ACC112 (cell line): ENCODE measurements around the gene KRTAP5-7.
"Not testable (repeated sequence)": the region's sequence is repeated elsewhere in the genome, so short reads cannot be mapped to it uniquely, and the experiment has no call there.

Experiments
- H2AFZ ChIP-seq: fragments of 200-600 bp; sonication (generic); one replicate; pipeline ENCODE4 v1.6.0; 2017; ENCODE audit warnings: antibody characterized with exemption, low read length; ENCODE audit not compliant: unreplicated experiment
- H3K27ac ChIP-seq: fragments of 200-600 bp; sonication (generic); 2 replicates; pipeline ENCODE4 v1.5.1; 2014; ENCODE audit warnings: low read depth, mild to moderate bottlenecking, antibody characterized with exemption, low read length, moderate library complexity
- H3K27me3 ChIP-seq: fragments of 200-600 bp; sonication (generic); 2 replicates; pipeline ENCODE4 v1.6.1; 2014; ENCODE audit warnings: mild to moderate bottlenecking, antibody characterized with exemption, low read length, moderate library complexity, mixed read lengths; ENCODE audit not compliant: insufficient read depth
- H3K36me3 ChIP-seq: fragments of 200-600 bp; sonication (generic); 2 replicates; pipeline ENCODE4 v1.6.1; 2016; ENCODE audit warnings: mild to moderate bottlenecking, antibody characterized with exemption, low read length, moderate library complexity, mixed read lengths; ENCODE audit not compliant: insufficient read depth
- H3K4me1 ChIP-seq: fragments of 200-600 bp; sonication (generic); one replicate; pipeline ENCODE4 v1.6.1; 2016; ENCODE audit warnings: low read length, mixed read lengths; ENCODE audit not compliant: insufficient read depth, unreplicated experiment, control insufficient read depth
- H3K4me3 ChIP-seq: fragments of 200-600 bp; sonication (generic); 2 replicates; pipeline ENCODE4 v1.5.1; 2014; ENCODE audit warnings: mild to moderate bottlenecking, low read depth, low read length
- H3K79me2 ChIP-seq: fragments of 200-600 bp; sonication (generic); one replicate; pipeline ENCODE4 v1.6.0; 2016; ENCODE audit warnings: low read length; ENCODE audit not compliant: control insufficient read depth, unreplicated experiment, insufficient read depth

KRTAP5-7 gene

GRCh38 chr11:71518506-71519471 lies 8.3 kb upstream of the KRTAP5-7 start:
- no peak overlapping the region for H3K27ac ChIP-seq
- no peaks in the 10 kb centered on the region for H3K27me3 ChIP-seq
- H3K36me3 ChIP-seq, result no peaks in the 10 kb centered on the region
- H3K4me1 ChIP-seq, result no peaks in the 10 kb centered on the region
- no peak overlapping the region for H2AFZ ChIP-seq
- no peak overlapping the region for H3K4me3 ChIP-seq
- H3K79me2 ChIP-seq, result no peaks in the 10 kb centered on the region

DNA sequence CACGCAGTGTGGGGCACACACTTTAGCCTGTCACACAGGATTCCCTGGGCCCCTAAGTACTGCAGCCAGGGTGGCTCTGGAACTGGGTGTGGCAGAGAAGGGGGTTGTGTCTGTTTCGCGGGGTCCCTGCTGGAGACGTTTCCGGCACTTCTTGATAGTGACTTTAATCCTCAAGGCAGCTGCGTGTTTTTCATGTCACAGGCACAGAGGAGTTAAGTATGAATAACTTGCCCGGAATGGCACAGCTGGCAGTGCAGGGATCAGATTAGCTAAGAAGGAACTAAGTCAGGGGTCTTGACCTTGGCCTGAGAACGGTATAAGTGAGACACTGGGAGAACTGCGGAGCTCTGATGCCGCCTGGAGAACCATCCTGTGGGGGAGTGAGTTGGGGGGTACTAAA lies 7.5 kb upstream of the KRTAP5-7 start:
- no peaks in the 10 kb centered on the region for H3K4me1 ChIP-seq
- H2AFZ ChIP-seq, result no peak overlapping the region
- no peaks in the 10 kb centered on the region for H3K79me2 ChIP-seq
- H3K27me3 ChIP-seq, result peaks cover 1% of the 10 kb centered on the region; the same call in 1 of the 2 replicates
- H3K36me3 ChIP-seq, result no peaks in the 10 kb centered on the region
- no peak overlapping the region for H3K27ac ChIP-seq
- H3K4me3 ChIP-seq, result no peak overlapping the region

DNA sequence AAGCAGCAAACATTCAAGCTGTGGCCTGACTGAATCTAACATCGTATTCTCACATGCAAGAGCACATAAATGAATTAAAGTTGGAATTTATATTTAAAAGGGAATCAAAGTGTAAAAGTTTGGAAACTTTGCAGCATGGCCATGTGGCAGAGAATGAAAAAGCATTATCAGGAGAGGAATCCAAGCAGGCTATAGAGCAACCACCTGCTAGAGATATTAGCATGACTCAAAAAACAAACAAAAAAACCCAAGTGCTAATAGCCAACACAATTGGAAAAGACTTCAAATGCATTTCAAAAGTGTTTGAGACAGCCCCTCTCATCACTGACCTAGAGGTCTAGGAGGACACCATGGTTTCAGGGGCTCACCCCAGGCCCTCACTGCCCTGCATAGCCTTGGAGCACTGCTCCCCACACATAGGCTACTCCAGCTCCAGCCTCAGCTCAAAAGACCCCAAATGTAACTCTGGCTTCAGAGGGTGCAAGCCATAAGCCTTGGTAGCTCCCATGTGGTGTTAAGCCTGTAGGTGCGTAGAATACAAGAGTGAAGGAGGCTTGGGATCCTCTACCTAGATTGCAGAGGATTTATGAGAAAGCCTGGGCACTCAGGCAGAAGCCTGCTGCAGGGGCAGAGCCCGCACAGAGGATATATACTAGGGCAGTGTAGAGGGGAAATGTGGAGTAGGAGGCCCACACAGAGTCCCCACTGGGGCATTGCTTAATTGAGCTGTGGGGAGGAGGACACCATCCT lies 1.7 kb upstream of the KRTAP5-7 start:
- H3K4me1 ChIP-seq, result no peaks in the 10 kb centered on the region
- peaks cover 17% of the 10 kb centered on the region; the same call in 1 of the 2 replicates for H3K27me3 ChIP-seq
- no peaks in the 10 kb centered on the region for H3K79me2 ChIP-seq
- no peak overlapping the region for H3K4me3 ChIP-seq
- H3K36me3 ChIP-seq, result no peaks in the 10 kb centered on the region
- H2AFZ ChIP-seq, result no peak overlapping the region
- no peak overlapping the region for H3K27ac ChIP-seq

DNA sequence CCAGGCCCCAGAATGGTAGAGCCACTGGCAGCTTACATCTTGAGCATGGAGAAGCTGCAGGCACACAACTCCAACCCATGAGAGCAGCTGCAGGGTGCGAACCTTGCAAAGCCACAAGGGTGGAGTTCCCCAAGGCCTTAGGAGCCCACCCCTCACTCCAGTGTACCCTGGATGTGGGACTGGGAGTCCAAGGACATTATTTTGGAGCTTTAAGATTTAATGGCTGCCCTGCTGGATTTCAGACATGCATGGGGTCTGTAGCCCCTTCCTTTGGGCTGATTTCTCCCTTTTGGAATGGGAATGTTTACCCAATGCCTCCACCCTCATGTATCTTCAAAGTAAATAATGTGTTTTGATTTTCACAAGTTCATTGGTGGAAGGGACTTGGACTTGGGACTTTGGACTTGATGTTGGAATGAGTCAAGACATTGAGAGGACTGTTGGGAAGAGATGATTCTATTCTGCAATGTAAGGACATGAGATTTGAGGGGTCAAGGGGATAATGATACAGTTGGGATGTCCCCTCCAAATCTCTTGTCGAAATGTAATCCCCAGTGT lies 1.1 kb upstream of the KRTAP5-7 start:
- Histone ChIP-seq H3K27ac (no peak overlapping the region), H2AFZ (no peak overlapping the region)

DNA sequence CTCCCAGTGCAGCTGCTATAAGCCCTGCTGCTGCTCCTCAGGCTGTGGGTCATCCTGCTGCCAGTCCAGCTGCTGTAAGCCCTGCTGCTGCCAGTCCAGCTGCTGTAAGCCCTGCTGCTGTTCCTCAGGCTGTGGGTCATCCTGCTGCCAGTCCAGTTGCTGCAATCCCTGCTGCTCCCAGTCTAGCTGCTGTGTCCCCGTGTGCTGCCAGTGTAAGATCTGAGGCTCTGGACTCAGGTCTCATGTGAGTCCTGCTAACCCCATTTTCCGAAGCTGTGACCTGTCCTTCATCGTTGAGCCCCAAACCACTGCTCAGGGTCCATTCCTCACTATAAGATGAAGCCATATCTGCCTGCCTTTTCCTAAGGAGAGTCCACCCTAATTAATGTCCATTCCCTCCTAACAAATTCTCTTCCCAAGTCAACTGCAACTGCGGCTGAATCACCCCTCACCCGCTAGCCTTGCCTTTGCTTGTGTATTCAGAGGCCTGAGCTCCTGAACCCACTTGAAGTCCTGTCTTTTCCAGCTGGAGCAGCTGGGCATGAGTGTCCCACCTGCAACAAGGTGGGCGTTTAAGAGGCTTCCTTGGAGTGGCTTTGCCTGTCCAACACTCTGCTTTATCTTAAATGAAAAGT lies 626 bp downstream of the KRTAP5-7 start:
- H3K36me3 ChIP-seq, result no peaks in the 10 kb centered on the region
- no peaks in the 10 kb centered on the region for H3K79me2 ChIP-seq
- H3K27me3 ChIP-seq, result peaks cover 17% of the 10 kb centered on the region; the same call in 1 of the 2 replicates
- no peak overlapping the region for H3K4me3 ChIP-seq
- H3K27ac ChIP-seq, result no peak overlapping the region
- no peak overlapping the region for H2AFZ ChIP-seq
- no peaks in the 10 kb centered on the region for H3K4me1 ChIP-seq

More for the DNA sequence above, 1.1 kb upstream of the KRTAP5-7 start:
- H3K36me3 ChIP-seq, result no peaks in the 10 kb centered on the region
- H3K79me2 ChIP-seq, result no peaks in the 10 kb centered on the region
- peaks cover 17% of the 10 kb centered on the region; the same call in 1 of the 2 replicates for H3K27me3 ChIP-seq
- H3K4me3 ChIP-seq, result no peak overlapping the region
- no peaks in the 10 kb centered on the region for H3K4me1 ChIP-seq

DNA sequence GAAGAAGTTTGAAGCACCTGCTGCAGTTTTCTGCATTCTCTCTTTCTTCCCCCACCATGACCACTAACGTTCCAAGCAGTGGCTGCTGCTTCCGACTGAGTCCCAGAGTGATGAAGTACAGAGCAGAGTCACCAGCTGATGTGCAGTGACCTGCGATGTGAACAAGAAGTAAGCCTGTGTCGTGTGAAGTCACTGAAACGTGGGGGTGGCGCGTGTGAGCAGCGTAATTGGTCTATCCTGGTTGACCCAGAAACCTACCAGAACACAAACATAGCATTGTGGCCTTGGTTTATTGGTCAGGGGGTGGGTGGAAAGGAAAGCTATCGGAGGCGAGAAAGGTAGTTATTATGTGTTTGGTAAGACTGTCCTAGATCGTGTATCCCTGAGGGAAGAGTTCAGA lies 3.5 kb downstream of the KRTAP5-7 start:
- H3K36me3 ChIP-seq, result no peaks in the 10 kb centered on the region
- H3K27me3 ChIP-seq, result peaks cover 8% of the 10 kb centered on the region; the same call in 1 of the 2 replicates
- no peak overlapping the region for H3K27ac ChIP-seq
- no peak overlapping the region for H2AFZ ChIP-seq
- H3K4me3 ChIP-seq, result no peak overlapping the region
- no peaks in the 10 kb centered on the region for H3K79me2 ChIP-seq
- no peaks in the 10 kb centered on the region for H3K4me1 ChIP-seq

- Histone ChIP-seq H3K27ac (no peak overlapping the region), H3K79me2 (no peaks in the 10 kb centered on the region)
These were observed 5.1 kb downstream of the KRTAP5-7 start for GRCh38 chr11:71532036-71532610.

GRCh38 chr11:71534711-71535608 lies 7.9 kb downstream of the KRTAP5-7 start:
- not testable (repeated sequence) for H3K36me3 ChIP-seq, H3K4me3 ChIP-seq, H3K27me3 ChIP-seq, H2AFZ ChIP-seq, H3K79me2 ChIP-seq, H3K4me1 ChIP-seq, H3K27ac ChIP-seq

More at GRCh38 chr11:71532036-71532610, 5.1 kb downstream of the KRTAP5-7 start:
- Histone ChIP-seq H3K36me3 (no peaks in the 10 kb centered on the region), H3K27me3 (peaks cover 6% of the 10 kb centered on the region; the same call in 1 of the 2 replicates), H3K4me3 (no peak overlapping the region), H3K4me1 (no peaks in the 10 kb centered on the region), H2AFZ (no peak overlapping the region)

GRCh38 chr11:71535825-71536224 lies 8.8 kb downstream of the KRTAP5-7 start:
- Histone ChIP-seq H2AFZ (no peak overlapping the region), H3K27me3 (peaks cover 4% of the 10 kb centered on the region; the same call in 1 of the 2 replicates), H3K4me3 (no peak overlapping the region), H3K4me1 (no peaks in the 10 kb centered on the region), H3K27ac (no peak overlapping the region), H3K36me3 (no peaks in the 10 kb centered on the region), H3K79me2 (no peaks in the 10 kb centered on the region)
